GM21515 (cell line): Measurements from ENCODE around the gene PDYN.

Experiments
- ATAC-seq: cut with Tn5 transposase; IDR thresholded peaks from one replicate; pipeline ENCODE4 v1.9.1; 2021; ENCODE audit not compliant: unreplicated experiment

The PDYN gene

DNA sequence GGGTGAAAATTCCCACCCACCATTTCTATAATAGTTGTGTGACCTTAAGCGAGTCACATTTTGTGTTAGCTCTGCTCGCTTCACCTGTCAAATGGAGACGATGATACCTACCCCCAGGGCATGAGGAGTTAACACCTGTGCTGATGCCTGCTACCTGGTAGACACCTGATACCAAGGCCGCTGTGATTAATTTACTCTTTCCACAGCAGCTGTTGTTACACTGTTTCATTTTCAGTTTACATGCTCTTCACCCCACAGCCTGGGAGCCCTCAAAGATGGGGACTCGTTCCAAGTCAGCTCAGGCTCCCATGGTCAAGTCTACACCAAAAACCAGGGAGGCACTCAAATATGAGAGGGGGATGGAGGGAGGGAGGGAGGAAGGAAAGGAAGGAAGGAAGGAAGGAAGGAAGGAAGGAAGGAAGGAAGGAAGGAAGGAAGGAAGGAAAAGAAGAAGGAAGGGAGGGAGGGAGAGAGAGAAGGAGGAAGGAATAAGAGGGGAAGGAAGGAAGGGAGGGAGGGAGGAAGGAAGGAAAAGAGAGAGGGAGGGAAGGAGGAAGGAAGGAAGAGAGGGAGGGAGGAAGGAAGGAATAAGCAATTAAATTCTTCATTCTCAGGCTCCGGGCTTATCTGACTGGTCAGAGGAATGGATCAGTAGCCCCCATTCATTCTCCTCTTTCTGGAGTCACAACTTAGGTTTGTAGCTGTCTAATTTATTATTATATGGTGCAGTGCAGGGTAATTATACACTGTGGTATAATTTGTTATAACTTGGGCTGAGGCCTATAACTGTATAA, 40.9 kb downstream of the PDYN start:
- ATAC-seq: peak; percentile 50

DNA sequence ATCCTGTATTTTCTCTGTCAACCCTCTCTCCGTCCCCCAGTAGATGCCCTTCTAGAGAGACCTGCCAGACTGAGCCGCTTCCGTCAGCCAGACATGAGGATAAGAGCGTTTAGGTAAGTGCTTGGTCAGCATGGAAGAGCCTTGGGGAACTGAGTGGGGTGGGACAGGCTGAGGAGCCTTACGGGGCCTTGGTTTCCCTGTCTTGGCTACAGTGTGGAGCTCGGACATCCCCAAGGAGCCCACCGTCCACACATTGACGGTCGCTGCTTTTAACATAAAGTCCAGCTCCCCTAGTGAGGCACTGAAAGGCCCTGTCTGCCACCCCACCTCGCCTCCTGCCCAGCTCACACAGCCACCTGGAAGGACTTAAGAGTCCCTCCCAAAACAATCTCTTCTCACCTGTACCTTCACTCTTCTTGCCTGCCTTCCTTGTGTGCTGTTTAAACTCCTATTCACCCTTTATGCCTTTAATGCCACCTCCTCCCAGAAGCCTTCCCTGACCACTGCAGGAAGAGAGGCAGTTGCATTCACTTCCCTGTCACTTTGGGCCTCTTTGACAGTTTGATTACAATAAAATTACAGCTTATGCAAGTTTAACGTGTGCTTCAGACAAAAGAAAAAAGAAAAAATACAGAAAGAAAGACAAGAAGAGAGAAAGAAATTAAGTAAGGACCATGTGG, 42.3 kb downstream of the PDYN start:
- ATAC-seq: no peak

DNA sequence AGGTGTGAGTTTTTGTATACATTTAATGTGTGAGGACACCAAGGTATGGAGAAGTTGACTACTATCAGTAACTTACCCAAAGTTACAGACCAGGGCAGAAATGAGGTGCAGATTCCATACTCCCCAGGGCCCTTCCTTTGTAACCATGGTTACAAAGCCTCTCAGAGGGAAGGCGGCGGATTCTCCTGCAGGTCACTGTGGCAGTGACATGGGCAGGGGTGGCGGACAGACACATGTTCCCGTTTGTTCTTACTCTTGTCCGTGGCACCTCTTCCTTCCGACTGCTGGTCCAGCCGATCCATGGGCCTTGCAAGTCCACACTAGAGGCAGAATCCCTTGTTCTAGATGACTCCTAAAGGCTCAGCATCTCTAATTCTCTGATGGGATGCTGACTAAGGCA, 43.0 kb downstream of the PDYN start:
- no peak for ATAC-seq

DNA sequence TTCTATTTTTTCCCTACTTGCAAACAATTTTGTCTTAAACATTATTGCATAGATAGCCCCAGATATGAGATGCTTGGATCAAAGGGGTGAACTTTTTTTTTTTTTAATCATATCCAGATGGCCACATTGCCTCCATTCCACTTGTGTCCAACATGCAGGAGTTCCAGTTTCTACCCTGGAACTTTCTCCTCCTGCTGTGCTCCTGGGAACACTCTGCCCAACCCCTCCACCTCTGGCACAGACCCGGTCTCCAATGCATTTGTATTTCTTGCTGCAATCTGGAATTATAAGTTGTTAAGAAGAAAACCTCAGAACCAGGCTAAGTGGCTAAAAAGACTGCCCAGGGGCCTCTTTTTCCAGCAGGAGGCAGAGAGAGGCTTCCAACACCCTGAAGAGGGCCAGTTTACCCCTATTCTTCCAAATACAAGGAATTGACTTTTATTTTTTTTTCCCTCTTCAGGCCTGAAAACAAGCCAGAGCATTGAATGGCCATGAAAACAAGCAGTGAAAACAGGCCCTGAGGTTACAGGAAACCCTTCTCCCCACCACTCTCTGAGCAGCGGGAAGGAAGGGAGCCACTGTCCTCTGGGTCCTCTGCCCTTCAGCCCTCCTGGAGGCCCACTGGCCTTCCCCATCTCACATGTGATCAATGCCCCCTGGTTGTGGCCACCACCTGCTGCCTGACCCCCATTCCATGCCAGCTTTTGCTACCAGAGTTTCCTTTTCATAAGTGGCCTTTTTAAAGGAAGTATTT, 44.3 kb downstream of the PDYN start:
- no peak for ATAC-seq

DNA sequence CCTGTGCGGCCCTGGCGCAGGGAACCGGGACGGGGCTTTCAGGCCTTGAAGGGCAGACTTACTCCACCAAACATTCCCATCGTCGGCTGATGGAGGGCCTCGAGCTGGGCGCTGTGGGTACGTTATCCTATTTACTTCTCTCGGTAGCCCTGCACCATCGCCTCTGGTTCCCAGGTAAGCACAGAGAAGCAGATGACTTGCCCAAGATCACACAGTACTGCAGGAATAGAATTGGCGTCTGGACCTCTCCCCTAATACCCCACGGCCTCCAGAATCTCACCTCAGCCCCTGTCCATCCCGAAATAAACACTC, 46.4 kb downstream of the PDYN start:
- no peak for ATAC-seq

DNA sequence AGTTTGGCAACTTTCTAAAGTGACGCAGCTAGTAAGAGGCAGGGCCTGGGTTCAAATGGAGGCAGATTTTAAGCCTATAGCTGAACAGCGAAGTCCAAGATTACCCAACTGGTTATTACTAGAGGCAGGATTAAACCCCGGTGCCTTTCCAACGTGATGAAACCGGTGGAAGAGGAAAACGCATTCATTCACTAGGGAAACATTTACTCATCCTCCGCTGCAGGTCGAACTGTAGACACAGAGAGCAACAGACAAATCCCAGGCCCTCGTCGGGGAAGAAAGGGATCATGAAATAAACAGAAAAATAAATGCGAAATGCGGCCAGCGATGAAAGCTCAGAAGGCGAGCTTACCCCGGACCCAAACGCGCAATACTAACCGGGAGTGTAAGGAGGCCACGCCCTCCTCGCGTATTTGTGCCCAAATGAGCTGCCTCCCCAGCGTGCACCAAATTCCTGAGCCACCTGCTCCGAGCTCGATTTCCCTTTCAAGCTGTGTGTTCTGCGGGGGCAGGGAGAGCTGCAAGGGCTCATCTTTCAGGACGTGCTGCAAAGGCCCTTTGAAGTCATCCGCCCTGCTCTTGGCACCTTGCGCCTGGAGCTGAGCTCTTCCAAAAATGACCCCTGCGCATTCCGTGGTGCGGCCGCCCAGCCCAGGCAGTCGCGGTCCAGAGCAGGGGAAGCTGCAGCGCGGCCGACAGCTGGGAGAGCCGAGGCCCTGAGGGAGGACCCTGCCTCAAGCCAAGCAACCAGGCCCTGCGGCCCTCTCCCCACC, 46.9 kb downstream of the PDYN start:
- no peak for ATAC-seq

DNA sequence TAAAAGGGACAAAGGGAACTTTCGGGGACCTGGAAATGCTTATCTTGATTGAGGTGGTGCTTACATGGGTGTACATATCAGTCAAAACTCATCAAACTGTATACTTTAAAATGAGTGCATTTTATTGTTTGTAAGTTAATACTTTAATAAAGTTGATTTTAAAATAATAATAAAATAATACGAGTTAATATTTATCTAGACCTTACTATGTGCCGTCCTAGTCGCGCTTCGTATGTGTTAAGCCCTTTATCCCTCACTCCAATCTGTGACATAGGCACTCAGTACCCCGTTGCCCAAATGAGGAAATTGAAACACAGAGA, 47.5 kb downstream of the PDYN start:
- ATAC-seq: no peak

DNA sequence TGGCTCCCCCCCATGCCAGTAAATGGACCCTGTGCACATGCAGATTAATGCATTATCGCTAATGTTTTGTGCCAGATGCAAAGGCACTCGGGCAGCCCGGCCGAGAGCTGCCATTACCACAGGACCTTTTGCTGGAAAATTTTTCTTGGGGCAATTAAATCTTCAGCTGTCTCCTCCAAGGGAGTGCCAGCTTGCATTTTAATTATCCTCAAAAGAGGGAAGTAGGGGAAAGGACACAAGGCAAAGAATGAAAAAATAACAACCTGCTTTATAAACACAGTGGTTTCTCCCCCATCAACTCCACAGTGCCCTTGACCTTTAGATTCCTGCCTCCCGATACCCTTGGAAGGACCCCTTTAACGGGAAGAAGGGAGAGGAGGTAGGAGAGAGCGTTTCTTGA, 48.2 kb downstream of the PDYN start:
- ATAC-seq: no peak

DNA sequence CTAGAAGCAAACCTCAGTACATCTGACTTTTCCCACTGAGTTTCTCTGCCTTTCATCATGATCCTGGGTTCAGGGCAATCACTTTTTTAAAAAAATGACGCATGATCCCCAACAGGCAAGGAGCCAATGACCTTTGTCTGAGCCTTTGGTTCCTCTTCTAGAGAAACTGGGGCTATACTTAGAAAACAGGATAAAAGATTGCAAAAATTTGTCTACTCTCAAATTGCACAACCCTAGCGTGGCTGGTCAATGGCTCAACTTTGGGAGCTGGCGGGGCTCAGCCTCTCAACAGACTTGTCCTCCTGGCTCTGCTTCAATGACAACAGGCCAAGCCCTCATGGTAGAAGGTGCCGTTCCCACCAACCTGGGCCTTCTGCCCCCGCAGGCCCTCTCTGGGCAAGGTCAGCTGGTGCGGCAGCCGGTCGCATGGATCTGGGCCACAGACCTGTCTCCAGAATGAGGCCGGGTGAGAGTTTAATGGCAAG, 48.7 kb downstream of the PDYN start:
- no peak for ATAC-seq

DNA sequence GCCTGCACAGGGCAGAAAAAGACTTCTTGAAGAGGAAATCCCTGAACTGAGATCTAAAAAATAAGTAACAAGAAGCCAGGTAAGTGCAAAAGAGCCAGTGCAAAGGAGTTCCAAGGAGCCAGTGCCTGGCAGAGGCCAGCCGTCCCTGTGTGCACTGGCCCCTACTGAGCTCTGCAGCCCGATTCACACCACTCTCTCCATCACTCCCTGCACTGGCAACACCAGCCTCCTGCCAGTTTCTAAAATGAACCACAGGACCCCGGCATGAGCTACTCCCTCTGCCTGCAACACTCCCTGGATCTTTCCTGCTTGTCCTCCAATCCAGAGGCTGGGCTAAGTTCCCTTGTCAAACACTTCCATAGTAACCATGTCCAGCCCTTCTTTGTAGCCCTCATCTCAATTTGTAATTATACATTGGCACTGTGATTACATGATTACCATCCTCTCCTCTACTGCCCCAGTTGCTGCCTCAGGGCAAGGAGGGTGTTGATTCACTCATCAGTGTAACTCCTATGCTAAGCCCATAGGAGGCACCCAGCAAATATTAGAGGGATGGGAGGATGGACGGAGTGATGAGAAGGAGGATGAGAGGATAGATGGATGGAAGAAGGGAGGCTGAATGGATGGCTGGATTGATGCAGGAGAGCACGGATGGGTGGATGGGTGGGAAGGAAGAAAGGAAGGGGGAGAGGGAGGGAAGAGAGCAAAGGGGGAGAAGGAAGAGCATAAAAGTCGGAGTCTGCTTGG, 49.3 kb downstream of the PDYN start:
- no peak for ATAC-seq

DNA sequence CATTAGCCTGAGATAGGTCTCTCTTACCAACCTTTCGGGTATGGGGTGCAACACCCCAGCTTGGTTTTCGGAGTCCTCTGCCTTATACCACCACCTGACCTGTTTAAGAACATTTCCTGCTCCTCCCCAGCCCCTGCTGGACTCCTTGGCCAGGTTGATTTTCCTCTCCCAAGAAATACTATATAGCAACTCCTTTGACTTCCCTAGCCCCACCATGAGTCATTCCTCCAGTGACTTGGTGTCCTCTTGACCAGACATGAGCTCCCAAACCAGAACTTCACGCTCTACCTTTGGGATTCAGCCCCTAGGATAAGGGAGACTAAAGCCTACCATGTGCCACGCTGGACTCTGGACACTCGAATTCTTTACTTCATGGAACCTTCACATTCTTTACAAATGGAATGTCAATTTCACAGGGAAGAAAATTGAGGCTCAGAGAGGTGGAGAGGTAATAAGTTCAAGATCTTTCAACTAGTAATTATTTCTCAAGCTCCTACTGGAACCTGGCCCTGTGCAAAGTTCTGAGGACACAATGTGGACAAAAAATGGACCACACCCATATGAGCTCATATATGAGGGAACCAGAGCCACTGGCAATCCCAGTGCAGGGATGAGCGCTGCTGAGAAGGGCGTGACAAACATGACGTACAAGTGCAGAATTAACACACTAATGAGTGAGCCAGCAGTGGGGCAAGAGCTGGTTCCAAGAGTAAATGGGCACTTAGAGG, 50.4 kb downstream of the PDYN start:
- ATAC-seq: no peak

DNA sequence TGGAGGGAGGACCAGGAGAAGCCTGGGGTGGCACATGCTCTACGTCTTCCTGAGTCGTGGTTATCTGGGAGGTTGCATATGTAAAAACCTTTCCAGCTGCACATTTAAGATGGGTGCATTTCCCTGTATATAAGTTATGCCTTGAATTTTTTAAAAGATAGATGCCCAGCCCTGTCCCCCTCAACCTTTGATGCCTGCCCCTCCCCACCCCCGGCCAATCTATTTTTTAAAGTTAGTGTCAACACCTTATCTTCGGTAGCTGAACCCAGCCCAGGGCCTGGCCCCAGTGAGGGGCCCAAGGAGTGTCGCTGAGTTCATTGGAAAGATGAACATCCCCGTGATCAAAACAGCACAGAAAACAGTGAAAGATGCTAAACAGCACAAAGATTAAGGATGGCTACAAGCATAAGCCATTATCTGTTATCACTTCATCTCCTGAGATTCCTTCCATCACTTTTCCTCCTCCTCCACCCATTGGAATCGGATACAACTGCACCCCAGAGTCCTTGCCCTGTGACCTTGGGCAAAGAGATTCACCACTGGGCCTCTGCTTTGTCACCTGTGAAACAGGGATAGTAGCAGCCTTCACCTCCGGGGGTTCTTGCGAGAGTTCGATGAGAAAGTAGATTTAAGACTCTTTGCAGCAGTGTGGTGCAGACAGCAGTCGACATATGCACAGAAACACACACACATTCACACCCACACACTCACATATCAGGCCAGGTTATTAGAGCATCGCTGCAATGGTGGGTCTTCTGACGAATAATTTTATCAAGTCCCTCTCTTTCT, 51.2 kb downstream of the PDYN start:
- no peak for ATAC-seq

DNA sequence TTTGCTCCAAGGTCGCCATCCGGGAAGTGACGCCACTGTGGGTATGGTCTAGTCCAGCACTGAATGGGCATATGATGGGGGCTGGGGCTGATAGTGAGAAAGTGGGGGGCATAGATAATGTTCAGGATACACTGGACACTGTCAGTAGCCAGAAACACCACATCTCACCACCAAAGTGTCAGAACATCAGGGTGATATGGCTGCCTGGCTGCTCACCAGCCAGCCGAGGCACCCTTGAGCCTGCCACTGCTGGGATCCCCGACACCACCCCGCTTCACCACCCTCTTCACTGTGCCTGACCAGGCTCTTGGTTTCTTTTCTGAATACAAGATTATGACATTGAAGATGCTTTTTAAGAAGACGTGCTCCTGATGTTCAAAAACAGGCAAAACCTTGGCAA, 51.8 kb downstream of the PDYN start:
- no peak for ATAC-seq

DNA sequence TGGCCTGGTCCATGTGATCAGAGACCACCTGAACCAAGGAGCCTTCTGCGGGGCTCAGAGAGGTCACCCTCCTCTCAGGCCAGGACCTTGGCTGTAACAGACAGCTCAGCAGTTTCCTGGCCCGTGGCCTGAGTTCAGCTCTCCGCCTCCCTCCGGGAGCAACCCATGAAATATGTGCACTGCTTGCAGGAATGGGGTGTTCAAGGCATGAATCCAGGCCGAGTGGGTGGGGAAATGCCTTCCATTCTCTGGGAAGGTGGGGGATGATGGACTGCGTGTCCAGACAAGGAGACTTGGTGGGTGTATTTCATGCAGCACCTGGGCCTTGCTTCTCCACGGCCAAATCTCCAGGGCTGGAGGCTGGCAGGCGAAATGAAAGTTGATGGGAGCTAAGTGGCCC, 52.6 kb downstream of the PDYN start:
- no peak for ATAC-seq

DNA sequence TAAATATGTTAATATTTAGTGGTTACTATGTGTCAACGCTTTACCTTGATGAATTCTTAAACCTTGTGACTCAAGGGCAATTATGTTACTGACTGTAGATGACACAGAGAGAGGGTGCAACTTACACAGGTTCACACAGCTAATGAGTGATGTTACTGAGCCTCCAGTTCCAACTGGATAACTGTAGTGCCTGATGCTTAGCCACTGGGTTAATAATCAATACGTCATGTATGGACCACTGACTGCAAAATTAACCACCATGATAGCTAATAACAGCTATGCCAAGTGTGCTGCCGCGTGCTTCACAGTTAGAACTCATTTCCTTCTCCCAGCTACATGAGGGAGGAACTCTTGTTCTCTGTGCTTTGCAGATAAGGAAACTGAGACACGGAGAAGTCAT, 53.3 kb downstream of the PDYN start:
- no peak for ATAC-seq

DNA sequence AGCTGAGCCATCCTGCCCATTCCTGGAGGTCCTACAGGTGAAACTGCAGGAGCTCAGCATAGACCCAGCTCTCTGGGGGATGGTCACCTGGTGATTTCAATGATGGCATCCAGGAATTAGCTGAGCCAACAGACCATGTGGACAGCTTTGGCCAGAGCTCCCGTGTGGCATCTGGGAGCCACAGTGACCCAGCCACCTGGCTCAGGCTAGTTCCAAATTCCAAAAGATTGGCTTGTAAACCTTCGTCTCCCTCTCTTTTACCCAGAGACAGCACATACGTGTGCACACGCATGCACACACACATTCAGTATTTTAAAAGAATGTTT, 54.6 kb downstream of the PDYN start:
- no peak for ATAC-seq

DNA sequence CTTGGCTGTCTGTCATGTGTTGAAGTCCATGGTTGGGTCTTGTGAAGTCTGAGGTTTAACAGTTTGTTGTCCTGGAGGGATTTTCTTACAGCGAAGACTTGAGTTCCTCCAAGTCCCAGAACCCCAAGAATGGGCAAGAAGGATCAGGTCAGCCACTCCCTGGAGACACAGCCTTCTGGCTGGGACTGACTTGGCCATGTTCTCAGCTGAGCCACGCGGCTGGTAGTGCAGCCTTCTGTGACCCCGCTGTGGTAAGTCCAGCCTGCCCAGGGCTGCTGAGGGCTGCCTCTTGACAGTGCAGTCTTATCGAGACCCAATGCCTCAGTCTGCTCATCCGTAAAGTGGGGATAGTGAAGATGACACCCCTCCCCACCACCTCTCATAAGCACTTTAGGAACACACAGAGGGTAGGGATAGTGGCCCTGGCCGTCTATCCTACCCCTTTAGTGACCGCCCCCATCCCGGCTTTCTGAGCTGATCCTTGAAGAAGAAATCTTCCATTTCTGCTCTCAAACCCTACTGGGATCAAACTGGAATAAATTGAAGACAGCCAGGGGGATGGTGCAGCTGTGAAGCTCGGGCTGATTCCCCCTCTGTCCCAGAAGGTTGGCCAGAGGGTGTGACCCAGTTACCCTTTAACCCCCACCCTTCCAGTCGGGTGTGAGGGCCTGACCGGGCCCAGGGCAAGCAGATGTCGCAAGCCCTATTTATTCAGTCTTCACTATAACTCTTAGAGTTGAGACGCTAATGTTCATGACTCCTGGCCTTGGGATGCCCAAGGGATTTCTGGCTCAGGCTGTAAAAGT, 55.2 kb downstream of the PDYN start:
- ATAC-seq: no peak

DNA sequence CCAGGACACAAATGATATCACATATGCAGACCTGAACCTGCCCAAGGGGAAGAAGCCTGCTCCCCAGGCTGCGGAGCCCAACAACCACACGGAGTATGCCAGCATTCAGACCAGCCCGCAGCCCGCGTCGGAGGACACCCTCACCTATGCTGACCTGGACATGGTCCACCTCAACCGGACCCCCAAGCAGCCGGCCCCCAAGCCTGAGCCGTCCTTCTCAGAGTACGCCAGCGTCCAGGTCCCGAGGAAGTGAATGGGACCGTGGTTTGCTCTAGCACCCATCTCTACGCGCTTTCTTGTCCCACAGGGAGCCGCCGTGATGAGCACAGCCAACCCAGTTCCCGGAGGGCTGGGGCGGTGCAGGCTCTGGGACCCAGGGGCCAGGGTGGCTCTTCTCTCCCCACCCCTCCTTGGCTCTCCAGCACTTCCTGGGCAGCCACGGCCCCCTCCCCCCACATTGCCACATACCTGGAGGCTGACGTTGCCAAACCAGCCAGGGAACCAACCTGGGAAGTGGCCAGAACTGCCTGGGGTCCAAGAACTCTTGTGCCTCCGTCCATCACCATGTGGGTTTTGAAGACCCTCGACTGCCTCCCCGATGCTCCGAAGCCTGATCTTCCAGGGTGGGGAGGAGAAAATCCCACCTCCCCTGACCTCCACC, 56.4 kb downstream of the PDYN start:
- no peak for ATAC-seq
